Mucosa of gallbladder (tissue), 1 donor: Measurements from ENCODE around the gene TMEM223. TPM values are rescaled to one million over a fixed set of nuclear protein-coding genes. Genes with fewer than 3 reads are reported as not detected.
"Not testable (repeated sequence)": the region's sequence is repeated elsewhere in the genome, so short reads cannot be mapped to it uniquely, and the experiment has no call there.

Source experiments
- DNase-seq: peaks from one replicate; pipeline ENCODE4 v3.0.0-alpha.2; 2020; ENCODE audit warnings: low spot score
- total RNA-seq: library from RNA; stranded (reverse); gene quantifications from one replicate; pipeline ENCODE4 v1.2.1, GENCODE V29; 2021
- donor health status: DM: no; HTN: no; CAD: no.

The TMEM223 gene, protein sequence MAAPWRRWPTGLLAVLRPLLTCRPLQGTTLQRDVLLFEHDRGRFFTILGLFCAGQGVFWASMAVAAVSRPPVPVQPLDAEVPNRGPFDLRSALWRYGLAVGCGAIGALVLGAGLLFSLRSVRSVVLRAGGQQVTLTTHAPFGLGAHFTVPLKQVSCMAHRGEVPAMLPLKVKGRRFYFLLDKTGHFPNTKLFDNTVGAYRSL
- total RNA-seq: 19.9 TPM

DNA sequence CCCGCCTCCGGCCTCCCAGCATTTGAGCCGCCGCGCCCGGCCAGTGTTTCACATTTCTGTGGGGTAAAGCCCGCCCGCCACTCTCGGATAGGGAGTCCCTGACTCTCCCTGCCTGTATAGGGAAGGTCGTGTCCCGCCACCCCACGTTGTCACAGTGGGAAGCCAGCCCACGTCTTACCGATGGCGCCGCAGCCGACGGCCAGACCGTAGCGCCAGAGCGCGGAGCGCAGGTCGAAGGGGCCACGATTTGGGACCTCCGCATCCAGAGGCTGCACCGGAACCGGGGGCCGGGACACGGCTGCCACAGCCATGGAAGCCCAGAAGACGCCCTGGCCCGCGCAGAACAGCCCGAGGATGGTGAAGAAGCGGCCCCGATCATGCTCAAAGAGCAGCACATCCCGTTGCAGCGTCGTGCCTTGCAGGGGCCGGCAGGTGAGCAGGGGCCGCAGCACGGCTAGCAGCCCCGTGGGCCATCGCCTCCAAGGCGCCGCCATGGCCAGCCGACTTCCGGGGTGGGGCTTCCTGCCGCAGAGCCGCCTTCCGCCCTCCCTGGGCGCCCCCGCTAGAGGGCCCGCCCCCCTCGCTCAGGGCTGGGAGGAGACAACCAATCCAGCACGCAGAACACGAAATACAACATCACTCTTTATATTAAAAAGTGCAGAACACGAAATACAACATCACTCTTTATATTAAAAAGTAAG lies at the start of gene TMEM223:
TSS of gene TMEM223 (minus strand) at position 506 of the 701 bp plus-strand sequence. CDS start at position 494, 12 bp downstream.
- DNase-seq: peak; percentile 87

- peak; percentile 56 for DNase-seq
Measured at GRCh38 chr11:62840721-62841360, 49.0 kb upstream of the TMEM223 start.

DNA sequence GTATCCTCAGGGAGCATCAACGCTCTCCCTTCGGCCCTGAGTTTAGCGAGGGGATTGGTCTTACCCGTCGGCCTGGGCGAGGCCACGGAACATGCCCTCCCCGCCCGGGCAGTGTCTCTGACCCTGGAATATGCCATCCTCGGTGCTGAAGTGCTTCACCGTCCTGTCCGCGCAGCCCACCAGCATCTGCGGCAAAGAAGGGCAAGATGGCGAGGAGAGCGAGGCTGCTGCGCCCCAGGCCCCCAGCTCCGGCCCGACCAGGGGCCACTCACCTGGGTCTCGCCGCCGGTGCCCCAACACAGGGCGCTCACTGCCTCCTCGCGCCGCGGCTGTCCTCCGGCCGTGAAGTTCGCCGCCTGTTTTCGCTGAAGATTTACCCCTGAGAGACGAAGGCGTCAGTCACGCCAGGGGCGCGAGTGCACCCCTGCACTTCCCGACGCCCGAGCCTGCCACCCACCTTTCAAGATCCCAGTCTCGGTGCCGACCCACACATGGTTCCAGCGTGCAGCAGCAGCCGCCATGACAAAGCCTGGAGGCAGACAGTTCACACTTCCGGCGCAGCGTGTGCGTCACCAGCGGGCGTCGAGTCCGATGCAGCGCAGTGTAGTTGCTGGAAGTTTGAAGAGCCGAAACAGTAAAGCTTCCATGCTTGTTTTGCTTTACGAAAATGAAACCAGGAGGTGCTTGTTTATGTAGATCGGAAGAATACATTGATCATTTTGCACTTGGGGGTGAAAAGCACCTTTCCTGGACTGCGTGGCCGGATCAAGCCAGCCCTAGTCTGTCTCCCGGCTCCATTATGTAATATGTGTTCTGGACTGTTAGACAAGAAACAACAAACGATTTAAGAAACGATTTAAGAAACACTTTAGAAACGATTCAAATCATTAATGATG lies 47.5 kb upstream of the TMEM223 start, which contains the start of gene WDR74:
TSS of gene WDR74 (minus strand) at position 541 of the 896 bp plus-strand sequence. CDS start at position 521, 20 bp downstream.
- DNase-seq: peak; percentile 96

GRCh38 chr11:62835336-62835735 lies 43.5 kb upstream of the TMEM223 start:
- no peak for DNase-seq

- peak; percentile 14 for DNase-seq
Measured at GRCh38 chr11:62832336-62833234, 40.8 kb upstream of the TMEM223 start, which contains the start of gene TEX54. TSS of gene TEX54 (minus strand) at chr11:62832841.

DNA sequence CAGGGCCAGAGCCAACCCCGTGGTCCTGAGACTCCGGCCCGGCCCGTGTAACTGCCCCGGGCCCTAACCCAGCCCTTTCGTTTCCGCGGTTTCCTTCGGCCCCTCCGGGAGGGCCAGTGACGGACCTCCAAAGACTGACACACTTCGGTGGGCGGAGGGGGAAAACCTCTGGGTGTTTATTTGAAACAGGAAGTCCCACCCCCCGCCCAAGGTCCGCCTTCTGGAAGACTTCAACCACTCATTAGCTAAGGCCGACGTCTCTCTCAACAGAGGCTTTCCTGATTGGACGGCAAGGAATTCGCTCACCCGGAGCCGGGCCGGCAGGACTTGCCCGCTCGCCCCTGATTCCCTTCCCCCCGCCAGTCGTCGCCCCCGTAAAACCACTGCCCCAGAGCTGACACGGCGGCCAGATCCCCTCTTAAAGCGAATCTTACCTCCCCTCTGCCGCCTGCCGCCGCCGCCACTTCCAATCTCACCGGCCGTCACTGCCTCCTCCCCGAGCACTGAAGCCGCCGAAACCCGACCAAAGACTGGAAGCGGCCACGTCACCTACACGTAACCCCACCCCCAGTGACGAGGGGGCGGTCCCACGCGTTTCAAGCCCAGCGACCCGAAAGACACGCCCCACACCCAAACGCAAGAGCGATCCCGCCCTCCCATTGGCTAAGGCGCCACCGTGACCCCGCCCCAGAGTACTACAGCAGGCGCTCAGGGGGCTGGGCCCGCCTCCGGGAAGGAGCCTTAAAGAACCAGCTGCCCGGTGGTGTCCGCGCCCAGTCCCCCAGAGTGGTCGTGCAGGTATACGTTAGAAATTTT lies 39.9 kb upstream of the TMEM223 start, which contains the start of gene STX5:
TSS of gene STX5 (minus strand) at position 532 of the 816 bp plus-strand sequence. CDS start 808 bp downstream, outside the sequence.
- DNase-seq: peak; percentile 100

GRCh38 chr11:62830904-62831519 lies 39.2 kb upstream of the TMEM223 start:
- DNase-seq: no peak

DNA sequence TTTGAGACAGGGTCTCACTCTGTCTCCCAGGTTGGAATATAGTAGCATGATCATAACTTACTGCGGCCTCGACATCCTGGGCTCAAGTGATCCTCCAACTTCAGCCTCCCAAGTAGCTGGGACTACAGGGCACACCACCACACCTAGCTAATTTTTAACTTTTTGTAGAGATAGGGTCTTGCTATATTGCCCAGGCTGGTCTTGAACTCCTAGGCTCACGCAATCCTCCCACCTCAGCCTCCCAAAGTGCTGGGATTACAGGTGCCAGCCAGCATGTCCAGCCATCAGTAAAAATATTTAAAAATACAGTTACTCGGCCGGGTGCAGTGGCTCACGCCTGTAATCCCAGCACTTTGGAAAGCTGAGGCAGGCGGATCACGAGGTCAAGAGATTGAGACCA lies 36.3 kb upstream of the TMEM223 start:
- DNase-seq: not testable (repeated sequence)

GRCh38 chr11:62823677-62824076 lies 31.9 kb upstream of the TMEM223 start:
- DNase-seq: no peak

DNA sequence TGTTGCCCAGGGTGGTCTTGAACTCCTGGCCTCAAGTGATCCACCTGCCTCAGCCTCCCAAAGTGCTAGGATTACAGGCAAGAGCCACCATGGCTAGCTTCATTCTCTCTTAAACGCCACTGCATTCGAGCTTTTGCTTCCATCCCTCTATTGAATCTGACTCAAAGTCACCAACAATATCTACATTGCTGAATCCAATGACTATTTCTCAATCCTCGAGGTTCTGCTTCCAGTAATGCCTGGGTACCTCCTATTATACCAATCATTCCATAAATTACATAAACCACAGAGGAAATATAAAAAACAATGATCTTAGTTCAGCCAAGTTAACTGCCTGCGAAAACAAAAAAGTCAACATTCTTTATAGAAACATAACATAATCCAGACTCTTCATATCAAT lies 25.3 kb upstream of the TMEM223 start:
- DNase-seq: no peak

GRCh38 chr11:62816557-62816956 lies 24.8 kb upstream of the TMEM223 start:
- DNase-seq: no peak

GRCh38 chr11:62811659-62812058 lies 19.9 kb upstream of the TMEM223 start:
- no peak for DNase-seq

GRCh38 chr11:62810748-62811147 lies 18.9 kb upstream of the TMEM223 start:
- no peak for DNase-seq

GRCh38 chr11:62806611-62807121 lies 14.9 kb upstream of the TMEM223 start:
- DNase-seq: no peak

- DNase-seq: no peak
Measured at GRCh38 chr11:62805961-62806441, 14.2 kb upstream of the TMEM223 start.

DNA sequence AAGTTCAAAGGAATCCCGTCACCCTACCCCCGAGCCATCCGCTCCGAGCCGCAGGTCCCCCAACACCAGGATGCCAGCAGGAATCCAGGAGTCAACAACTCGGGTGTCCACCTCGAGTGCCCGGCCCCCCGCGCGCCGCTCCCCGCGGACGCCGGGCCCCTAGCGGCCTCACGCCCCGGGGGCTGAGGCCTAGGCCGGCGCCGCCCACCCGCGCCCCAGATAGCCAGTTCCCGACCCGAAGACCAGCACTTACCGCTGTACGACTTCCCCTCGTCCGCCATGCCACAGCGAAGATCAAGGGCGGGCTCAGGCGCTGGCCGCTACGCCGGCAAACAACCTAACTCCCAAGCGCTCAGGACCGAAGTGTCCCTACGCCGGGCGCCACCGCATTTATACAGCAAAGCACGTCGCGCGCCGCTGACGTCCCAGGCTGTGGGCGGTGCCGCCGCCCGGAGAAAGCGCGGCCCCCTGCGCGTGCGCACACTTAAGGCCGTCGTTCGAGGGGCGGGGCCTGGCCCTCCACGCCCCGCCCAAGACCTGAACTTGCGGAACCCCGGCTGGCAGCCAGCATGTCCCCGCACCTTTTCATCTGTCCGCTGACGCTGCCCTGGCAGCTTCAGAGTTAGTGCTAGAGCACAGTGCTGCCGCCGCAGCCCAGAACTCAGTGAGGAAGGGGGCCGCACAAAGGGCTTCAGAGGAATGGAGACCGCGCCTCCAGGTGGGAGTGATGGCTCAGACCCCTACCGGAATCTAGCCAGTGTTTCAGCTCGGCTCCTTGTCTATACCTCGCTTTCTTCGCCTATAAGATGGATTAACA lies 13.5 kb upstream of the TMEM223 start, which contains the start of gene NXF1:
TSS of gene NXF1 (minus strand) at position 365 of the 817 bp plus-strand sequence. CDS start at position 281, 84 bp downstream.
- peak; percentile 96 for DNase-seq

GRCh38 chr11:62804310-62805075 lies 12.7 kb upstream of the TMEM223 start:
- DNase-seq: no peak
